GM21423 (cell line): ENCODE measurements around the gene UPP1.
"Not testable (repeated sequence)": the region's sequence is repeated elsewhere in the genome, so short reads cannot be mapped to it uniquely, and the experiment has no call there.

Experiments used
- ATAC-seq: cut with Tn5 transposase; IDR thresholded peaks from one replicate; pipeline ENCODE4 v1.9.1; 2021; ENCODE audit warnings: mild to moderate bottlenecking, moderate library complexity; ENCODE audit not compliant: unreplicated experiment

UPP1 gene

DNA sequence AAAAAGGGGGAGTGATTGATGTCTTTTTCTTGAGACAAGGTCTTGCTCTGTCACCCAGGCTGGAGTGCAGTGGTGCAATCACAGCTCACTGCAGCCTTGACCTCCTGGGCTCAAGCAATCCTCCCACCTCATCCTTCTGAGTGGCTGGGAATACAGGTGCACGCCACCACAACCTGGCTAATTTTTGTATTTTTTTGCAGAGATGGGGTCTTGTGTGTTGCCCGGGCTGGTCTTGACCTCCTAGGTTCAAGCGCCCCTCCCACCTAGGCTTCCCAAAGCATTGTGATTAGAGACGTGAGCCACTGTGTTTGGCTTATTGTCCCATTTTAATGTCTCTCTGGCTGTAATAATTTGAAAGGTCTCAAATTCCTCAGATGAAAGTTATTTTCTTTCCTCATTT is 21.8 kb downstream of the UPP1 start:
- ATAC-seq, result no peak

DNA sequence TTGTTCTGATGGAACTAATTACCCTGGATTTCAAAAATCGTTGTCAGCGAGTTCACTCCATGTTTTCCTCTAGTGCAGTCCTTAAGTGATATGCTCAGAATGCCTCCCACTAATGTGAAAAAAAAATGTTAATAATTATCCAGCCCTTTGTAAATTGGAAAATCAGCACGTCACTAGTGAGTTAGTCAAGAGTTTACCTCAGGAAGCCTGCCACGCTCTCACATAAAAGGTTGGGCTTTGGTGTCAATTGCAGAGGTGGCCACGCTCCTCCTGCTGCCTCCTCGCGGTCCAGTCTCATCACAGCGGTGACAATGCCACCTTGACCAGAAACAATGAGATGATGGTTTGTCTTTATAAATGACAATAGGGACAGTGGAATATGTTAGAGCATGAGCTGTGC is 22.5 kb downstream of the UPP1 start:
- ATAC-seq, result no peak

DNA sequence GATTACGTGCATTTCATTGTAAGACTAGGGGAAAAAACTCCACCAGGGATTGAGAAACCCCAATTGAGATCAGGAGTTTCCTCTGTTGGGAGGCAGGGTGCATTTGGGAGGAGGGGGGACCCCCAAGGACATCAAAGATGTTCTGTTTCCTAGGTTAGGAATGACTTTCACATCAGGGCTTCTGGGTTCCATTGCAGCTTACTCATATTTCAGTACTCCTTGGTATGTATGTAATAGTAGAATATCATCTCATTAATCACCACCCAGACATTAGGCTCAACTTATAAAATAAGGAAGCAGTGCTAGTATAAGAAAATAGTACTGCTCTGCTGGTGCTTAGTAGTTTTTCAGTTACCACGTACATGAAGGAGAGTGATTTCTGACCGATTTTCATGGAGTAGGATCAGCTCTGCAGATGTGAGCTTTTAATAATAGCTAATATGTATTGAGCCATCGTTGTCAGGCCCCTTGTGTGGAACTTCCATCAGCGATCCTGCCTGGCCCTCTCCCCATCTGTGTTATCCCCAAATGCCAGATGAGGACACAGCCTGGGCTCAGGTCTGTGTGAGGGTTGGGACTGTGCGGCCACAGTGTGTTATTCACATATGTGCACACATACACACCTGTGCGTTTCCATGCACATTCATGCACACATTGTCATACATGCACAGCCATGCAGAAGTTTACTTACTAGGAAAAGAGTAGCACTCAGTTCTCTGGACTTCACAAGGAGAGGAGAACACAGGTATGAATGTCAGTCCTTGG is 23.5 kb downstream of the UPP1 start:
- no peak for ATAC-seq

DNA sequence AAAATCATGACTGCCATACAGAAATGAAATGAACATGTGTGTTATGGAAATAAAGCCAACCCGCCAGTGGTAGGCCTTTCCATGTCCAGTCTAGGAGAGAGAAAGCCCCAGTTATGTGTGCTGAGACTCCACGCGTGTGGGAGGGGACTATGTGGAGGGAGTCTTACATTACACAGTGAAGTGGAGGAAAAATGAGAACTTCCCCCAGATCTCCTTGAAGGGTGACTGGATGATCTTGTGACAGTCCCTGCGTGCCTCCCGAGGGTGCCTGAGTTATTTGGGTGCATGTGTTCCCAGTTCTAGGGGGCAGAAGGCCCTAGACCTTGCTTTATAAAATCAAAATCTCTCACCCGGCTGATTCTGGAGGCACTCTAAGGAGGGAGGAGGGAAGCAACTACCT is 24.2 kb downstream of the UPP1 start:
- no peak for ATAC-seq

DNA sequence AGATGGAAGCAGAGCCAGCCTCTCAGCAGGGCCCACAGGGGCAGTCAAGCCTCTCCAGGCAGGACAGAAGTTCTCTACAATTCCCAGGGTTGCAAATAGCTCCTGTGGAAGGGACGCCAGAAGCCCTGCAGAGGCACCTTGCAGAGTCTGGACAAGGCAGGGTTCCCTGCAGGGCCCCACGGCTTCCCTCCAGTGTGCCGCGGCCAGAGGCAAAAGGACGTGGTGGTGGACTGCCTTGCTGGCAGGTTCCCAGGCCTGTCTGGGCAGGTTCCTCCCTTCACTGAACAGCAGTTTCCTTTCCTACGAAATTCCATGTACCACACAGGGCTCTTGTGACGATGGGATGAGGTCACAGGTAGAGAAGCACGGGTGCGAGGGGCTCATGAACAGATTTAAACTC is 25.1 kb downstream of the UPP1 start:
- no peak for ATAC-seq

DNA sequence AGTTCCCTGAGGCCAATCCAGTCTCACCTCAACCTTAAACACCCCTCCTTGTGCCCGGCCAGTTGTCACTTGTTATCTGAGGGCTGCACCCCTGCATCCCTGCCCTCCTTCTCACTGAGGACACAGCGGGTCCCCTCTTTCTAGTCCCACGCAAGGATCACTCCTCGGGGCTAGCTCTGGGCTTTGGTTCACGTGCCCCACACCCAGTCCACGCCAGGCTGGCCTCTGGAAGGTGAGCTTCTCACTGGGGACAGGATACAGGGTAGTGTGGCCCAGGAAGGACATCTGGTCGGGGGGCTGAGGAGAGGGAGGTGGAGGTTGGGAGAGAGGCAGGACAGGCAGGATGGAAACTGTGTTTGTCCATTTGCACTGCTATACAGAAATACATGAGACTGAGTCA is 25.5 kb downstream of the UPP1 start:
- no peak for ATAC-seq

DNA sequence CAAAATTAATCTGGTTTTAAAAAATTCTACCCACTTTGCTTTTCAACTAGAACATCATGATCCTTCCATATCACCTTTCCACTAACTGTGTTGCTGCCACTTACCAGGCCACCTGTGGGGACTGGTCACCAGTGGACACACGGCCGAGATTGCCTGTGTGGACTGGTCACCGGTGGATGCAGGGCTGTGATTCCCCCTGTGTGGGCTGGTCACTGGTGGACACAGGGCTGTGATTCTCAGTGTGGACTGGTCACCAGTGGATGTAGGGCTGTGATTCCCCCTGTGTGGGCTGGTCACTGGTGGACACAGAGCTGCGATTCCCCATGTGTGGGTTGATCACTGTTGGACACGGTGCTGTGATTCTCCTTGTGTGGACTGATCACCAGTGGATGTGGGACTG is 27.0 kb downstream of the UPP1 start:
- no peak for ATAC-seq

DNA sequence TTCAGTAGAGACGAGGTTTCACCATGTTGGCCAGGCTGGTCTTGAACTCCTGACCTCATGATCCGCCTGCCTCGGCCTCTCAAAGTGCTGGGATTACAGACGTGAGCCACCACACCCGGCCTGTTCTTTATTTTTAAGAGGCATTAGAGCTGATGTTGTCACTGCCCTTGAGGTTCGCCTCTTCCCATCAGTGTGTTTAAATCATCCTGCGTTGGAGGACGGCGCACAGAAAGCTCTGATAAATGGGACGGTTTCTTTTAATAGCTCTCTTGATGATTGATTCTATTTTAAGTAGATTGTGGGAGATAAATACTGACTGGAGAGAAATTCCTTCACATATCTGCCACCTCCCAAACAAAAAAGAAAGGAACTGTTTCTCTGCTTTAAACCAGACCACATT is 29.0 kb downstream of the UPP1 start:
- no peak for ATAC-seq

DNA sequence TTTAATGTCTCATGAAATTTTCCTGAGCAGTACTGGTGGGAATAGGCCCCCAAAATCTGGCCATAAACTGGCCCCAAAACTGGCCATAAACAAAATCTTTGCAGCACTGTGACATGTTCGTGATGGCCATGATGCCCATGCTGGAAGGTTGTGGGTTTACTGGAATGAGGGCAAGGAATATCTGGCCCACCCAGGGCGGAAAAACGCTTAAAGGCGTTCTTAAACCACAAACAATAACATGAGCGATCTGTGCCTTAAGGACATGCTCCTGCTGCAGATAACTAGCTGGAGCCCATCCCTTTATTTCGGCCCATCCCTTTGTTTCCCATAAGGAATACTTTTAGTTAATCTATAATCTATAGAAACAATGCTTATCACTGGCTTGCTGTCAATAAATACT is 31.5 kb downstream of the UPP1 start:
- not testable (repeated sequence) for ATAC-seq

DNA sequence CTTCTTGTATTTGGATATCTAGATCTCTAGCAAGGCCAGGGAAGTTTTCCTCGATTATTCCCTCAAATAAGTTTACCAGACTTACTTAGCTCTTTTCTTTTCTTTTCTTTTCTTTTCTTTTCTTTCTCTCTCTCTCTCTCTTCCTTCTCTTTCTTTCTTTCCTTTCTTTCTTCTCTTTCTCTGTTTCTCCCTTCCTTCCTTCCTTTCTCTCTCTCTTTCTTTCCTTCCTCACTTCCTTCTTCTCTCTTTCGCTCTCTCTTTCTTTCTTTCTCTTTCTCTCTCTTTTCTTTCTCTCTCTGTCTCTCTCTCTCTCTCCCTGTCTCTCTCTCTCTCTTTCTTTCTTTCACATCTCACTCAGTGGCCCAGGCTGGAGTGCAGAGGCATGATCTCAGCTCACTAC is 37.0 kb downstream of the UPP1 start:
- ATAC-seq, result no peak

DNA sequence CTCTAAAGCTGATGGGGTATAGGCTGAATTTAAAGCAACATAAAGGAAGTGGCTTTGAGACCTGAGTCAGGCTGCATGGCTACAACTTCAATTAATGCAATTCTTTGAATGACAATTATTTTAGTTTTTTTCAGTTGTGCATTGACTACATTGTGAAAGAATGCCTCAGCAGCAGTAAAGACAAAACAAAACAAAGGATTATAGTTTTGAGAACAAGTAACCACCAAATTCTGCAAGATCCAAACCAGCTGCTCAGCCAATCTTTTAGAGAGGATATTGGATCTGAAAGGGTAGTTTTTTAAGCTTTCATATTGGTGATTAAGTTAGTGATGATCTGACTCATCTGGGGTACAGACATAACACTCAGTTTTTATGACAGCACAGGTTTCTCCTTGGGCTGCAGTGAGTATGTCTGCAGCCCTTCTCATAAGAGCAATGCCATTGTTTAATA is 41.6 kb downstream of the UPP1 start:
- ATAC-seq, result no peak

DNA sequence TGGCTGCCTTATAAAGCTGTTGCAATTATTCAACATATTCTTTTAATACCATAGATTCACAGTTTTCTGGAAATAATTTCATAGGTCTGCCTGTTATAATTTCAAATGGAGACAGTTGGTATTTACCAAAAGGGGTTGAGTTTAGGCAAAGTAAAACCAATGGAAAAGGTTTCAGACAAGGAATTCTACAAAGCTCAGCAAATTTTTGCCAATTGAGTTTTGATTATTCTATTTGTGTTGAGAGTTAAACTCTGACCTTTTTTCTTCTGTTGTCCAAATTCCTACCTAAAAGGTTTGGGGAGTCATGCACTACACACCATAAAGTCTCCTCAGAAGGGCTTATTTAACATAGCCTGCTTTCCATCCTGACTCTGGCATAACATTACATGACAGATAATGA is 43.7 kb downstream of the UPP1 start:
- no peak for ATAC-seq

DNA sequence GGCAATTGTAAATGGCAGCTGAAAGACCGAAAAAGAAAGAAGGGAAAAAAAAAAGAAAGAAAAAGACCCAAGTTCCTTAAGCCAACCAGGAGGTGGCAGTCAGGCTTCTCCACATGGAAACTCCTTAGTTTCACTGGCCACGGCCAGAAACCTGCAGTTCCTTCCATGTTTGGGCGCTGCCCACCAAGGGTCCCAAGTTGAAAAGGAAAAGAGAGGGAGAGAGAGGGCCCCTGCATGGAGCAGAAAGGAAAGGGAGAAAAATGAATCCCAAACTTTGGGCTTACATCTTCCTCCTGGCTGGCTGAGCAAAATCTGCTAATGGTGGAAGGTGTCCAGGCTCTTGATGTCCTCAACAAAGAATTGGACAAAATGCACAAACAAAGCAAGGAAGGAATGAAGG is 50.4 kb downstream of the UPP1 start:
- ATAC-seq, result no peak

DNA sequence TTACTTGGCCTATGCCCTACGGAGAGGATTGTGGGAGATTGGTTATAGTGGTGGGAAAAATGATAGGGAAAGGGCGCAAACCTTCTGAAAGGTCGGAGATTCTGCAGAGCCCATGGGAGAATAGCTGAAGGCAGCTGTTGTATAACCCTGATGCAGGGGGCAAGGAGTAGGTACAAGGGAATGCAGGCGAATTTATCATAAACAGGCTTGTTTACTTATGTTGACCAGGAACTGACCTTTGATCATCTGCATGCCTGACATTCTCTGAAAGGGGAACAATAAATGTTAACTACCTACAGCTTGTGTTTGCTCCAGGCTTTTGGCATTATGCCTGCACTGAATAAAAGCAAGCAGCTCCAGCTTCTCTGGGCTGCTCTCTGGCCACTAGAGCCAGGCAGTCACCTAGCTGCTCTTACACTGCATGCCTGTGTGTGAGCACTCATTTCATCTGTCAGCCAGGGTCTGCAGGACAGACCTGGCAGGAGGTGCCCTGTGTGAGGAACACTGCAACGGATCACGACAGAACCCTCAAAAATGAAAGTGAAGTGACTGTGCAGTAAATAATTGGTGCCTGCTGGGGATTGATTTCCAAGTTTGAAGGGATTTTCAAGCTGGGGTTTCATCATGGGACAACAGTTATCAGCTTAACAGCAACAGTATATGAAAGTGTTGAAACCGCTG is 51.1 kb downstream of the UPP1 start:
- ATAC-seq, result no peak

DNA sequence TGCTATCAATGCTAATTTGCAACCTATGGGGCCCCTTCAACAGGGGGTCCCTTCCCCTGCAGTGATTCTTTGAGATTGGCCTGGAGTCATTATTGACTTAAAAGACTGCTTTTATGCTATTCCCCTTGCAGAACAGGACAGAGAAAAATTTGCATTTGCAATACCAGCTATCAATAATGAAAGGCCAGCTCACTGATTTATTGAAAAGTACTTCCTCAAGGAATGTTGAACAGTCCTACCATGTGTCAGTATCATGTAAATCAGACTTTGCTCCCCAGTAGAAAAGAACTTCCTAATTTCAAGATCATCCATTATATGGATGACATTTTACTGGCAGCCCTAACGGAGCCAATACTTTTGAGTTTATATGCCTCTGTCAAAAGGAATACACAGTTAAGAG is 52.5 kb downstream of the UPP1 start:
- no peak for ATAC-seq

DNA sequence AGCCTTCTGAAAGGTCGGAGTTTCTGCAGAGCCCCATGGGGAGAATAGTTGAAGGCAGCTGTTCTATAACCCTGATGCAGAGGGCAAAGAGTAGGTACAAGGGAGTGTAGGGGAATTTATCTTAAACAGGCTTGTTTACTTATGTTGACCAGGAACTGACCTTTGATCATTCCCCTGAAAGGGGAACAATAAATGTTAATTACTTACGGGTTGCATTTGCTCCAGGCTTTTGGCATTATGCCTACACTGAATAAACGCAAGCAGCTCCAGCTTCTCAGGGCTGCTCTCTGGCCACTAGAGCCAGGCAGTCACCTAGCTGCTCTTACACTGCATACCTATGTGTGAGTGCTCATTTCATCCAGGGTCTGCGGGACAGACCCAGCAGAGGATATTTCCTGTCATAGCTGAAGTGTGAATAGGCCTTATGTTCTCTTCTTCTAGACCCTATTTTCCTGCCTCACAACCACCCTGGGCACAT is 55.3 kb downstream of the UPP1 start:
- no peak for ATAC-seq

DNA sequence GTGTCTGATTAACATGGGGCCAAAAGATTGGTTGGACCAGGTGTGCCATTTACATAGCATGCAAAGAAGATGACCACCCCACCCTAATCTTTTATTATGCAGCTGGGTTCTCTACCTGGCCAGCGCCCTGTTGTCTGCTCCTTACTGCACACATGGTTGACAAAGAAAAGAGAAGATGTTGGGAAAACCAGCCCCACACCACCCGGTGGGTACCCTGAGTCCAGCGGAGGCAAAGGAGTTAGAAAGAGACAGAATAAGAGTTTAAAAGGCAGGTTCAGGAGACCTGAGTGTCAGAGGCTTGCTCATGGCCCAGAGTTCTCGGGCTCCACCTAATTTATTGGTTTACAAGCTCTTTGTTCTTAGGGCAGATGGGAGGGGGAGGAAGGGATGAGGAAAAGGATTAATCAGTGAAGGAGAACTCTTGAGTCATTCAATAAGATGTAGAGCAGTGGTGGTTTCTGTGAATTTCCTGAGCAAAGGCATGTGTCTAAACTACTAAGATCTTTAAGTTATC is 58.1 kb downstream of the UPP1 start:
- no peak for ATAC-seq

DNA sequence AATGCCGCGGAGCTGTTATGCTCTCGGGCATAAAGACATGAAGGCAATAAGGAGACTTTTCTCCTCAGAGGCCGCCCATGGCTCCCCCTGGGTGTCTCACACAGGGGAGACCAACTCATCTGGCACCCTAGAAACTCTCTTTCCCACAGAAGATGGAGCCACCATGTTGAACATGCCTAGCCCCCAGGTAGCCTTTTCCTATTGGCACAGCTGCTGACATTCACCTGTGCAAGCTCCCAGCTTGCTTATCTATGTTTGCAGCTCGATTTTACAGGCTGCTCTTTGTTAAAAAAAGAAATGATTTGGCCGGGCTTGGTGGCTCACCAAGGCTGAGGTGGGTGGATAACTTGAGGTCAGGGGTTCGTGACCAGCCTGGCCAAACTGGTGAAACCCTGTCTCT is 58.6 kb downstream of the UPP1 start:
- not testable (repeated sequence) for ATAC-seq

DNA sequence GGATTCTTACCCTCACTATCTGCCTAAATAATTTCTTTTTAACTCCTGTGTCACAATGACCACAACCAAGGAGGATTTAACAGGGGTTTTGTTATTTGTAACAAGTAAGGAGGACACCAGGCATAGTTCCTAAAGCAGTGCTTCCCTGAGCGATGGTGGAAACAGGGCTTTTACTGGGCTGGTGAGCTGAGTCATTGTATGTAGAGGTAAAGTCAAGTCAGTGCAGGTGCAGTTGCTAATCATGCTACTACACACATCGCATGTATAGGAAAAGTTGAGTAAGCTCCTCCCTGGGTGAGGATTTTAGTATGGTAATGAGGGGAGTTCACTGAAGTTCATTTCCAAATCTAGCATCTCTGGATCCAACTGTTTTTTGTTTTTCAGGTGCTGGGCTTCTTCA is 59.2 kb downstream of the UPP1 start:
- ATAC-seq, result no peak

DNA sequence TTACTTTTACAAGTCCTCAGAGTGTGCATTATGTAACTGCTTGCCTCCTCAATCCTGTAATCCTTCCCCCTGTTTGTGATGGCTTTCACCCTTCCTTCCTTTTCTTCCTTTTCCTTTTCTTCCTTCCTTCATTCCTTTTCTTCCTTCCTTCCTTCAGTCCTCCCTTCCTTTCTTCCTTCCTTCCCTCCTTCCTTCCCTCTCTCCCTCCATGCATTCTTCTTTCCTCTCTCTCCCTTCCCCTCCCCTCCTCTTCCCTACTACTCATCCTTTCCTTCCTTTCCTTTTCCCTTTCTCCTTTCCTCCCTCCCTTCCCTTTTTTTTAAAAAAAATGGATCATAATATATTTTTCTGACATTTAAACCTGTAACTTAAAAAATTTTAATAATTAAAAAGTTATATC is 60.0 kb downstream of the UPP1 start:
- no peak for ATAC-seq

DNA sequence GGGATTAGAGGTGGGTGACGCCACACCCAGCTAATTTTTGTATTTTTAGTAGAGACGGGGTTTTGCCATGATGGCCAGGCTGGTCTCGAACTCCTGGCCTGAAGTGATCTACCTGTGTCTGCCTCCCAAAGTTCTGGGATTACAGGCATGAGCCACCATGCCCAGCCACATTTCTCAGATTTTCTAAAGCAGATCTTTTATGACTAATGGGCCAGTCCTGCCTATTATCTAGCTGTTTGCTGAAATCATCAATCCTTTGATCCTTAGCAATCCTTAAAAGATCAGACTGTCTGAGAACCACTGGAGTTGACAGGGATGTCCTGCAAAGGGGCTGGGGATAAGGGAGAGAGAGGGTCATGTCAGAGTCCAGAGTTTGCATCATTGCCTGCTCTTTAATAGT is 61.0 kb downstream of the UPP1 start:
- ATAC-seq, result no peak

DNA sequence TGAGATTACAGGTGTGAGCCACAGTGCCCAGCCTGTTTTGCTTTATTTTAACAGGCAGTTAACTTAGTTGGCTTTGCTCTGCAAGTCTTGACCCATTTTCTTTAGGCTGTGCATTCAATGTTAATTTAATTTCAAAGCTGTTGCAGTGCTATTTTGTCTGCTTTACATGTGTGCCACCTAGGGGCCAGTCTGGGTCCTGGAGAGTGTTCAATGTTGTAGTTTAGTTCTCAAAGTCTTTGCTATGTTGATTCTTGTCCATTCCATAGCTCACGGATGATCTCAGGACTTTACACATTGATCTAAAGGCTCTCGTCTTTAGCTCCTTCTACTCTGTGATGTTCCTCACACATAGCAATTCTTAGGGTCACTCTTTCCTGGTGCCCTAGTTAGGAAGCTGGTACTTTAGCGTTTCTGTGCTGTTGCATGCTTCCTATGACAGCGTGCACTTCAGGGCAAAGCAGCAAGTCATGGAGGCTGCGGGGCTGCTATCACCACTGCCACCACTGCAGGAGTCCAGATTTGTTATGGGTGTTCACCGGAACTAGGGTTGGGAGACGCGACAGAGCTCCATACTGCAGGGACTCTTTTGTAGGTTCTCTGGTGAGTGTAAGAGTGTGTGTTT is 65.8 kb downstream of the UPP1 start:
- ATAC-seq, result no peak
